NCI-H1694 treated with DMSO at 0.1 percent for 48 hours (cell line): ENCODE data around the gene CALML6.

Experiments used
- DNase-seq: peaks from one replicate; lab custom pipeline; 2025; lab: John Stamatoyannopoulos, UW

The CALML6 gene

DNA sequence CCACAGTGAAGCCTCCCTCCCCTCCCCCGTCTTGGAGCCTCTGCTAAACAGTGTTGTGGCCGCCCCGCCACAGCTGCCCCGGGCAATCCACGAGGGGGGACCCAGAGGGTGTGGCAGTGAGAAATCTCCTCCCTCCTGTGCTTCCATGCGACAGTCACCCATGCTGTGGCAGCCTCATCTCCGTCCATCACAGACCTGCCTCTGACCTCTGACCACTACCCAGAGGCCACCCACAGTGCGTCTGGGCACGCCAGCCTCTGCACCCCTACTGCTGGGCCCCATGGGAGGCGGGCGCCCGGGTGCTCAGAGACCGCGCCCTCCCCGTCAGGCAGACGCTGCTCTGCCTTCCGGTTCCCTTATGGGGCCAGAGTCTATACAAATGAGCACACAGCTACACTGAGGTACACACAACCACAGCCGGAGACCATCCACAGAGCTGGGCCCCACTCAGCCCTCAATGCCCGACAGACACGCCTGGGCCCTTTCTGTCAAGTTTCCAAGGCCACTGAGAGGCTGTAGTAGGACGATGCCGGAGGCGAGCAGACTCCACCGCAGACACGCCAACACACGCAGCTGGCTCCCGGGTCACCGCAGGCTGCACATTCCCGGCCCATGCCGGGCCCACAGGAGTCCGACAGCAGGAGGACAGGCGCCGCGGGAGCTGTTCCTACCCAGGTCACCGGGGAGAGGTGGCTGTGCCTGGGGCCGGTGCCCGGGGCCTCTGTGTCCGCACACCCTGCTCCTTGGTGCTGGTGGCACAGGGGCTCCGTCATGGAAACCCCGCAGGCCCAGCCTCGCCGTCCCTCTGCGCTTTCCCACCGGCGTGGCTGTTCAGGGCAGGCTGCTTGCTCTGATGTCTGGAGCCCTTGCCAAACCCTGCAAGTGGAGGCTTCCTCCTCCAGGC is 27.9 kb downstream of the CALML6 start:
- no peak for DNase-seq

DNA sequence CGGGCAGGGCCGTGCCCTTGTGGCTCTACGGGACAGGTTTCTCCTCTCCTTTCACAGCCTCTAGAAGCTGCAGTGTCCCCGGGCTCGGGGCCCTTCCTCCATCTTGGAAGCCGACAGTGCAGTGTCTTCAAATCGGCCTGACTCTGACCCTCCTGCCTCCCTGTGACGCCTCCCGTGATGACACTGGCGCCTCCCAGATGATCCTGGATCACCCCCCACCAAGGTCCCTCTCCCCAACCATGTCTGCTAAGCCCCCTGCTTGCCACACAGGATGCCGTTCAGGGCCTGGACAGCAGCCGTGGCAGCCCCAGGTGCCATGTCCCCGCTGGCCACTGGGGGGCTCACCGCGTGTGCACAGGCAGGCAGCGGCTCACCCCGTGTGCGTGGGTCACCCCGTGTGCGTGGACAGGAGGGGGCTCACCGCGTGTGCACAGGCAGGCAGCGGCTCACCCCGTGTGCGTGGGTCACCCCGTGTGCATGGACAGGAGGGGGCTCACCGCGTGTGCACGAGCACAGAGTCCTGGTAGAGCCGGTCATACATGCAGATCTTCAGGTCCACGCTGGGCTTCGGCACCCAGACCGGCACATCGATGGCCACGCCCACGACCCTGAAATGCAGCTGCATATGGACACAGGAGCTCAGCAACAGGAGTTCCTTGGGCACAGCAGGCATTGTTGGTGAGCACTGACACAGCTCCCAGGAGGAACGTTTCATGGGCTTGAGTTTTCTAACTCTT is 28.9 kb downstream of the CALML6 start:
- DNase-seq, result peak; percentile 4

- no peak for DNase-seq
Observed at GRCh38 chr1:1945782-1946393, 30.8 kb downstream of the CALML6 start.

GRCh38 chr1:1946540-1946939 is 31.5 kb downstream of the CALML6 start:
- DNase-seq, result no peak

DNA sequence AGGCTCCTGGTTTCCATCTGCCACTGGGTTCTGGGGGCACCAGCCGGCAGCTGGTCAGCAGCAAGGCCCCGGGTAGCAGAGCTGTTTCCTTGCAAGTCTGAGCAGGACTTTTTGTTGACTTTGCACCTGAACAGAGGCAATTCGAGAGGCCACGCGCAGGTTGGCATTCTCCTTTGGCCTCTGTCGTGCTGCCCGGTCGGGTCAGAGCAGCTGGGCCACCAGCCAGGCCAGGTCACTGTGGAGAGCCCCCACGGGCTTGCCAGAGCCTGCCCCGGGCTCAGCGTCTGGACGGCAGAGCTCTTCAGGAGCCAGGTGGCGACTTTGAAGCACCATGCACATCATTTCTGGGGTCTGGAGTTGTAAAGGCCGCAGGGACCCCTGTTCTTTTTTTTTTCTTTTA is 32.4 kb downstream of the CALML6 start:
- no peak for DNase-seq

DNA sequence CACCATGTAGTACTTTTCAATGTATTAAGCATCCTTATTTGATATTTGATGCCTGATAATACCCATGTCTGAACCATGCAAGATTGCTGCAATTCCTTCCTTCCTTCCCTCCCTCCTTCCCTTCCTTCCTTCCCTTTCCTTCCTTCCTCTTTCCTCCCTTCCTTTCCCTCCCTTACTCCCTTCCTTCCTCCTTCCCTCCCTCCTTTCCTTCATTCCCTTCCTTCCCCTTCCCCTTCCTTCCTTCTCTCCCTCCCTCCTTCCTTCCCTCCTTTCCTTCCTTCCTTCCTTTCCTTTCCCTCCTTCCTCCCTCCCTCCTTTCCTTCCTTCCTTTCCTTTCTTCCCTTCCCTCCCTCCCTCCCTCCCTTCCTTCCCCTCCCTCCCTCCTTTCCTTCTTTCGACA is 33.7 kb downstream of the CALML6 start:
- DNase-seq, result no peak

DNA sequence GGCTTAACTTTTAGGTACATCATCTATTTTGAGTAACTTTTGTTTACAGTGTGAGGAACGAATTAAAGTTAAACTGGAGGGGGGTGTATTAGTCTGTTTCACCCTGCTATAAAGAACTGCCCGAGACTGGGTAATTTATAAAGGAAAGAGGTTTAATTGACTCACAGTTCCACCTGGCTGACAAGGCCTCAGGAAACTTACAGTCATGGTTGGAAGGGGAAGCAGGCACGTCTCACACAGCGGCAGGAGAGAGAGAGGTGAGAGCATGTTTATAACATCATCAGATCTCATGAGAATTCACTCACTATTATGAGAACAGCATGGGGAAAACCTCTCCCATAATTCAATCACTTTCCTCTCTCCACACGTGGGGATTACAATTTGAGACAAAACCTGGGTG is 35.9 kb downstream of the CALML6 start:
- no peak for DNase-seq

DNA sequence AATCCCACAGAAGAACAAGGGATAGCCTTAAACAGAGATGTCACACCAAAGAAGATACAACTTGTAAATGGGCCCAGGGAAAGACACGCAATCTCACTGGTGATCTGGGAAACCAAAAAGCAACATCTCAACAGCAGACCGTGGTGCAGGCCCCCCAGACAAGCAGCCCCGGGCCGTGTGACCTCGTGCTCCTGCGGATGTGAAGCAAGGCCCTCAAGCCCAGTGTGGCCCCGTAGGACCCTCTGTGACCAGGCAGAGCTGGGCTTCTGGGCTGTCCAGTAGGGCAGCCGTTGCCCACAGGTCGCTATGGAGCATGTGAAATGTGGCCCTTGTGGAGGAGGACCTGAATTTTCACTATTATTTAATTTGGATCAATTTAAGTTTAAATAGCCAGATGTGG is 39.0 kb downstream of the CALML6 start:
- no peak for DNase-seq

- no peak for DNase-seq
Observed at GRCh38 chr1:1954831-1955441, 39.9 kb downstream of the CALML6 start.

DNA sequence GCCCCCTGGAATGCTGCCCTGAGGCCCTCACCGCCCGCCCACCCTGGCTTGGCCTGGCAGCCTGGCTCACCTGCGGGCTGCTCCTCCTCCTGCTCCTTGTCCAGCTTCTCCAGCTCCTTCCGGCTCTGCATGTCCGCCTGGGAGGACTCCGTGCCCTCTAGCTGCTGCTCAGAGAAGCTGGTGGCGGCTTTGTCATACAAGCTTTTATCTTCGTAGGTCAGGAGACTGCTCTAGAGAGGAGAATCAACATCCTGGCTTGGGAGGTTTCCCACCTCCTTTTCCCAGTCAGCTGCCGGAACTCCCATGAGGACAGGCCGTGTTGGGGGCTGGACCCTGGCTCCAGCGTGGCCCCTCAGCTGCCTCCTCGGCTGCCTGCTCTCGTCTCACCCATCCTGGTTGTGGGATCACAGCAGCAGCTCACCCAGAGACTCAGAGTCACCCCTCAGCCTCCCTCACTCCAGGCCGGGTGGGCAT is 40.6 kb downstream of the CALML6 start:
- no peak for DNase-seq

DNA sequence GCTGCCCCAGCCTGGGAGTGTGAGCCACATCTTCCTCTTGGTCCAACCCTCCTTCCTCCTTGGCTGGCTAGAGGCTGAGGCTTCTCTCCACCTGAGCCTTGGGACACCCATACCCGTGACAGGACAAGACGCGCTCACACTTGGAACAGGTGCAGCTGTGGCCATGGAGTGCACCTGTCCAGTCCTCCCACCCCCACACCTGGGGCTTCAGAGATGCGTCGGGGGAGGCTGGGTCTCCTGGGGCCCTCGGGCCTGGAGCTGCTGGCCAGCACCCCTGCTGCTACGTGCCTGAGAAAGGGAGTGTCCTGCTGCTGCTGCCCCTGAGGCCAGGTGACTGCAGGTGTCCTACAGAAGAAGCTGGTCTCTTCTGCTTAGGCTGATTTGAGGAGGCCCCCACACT is 41.0 kb downstream of the CALML6 start:
- no peak for DNase-seq

DNA sequence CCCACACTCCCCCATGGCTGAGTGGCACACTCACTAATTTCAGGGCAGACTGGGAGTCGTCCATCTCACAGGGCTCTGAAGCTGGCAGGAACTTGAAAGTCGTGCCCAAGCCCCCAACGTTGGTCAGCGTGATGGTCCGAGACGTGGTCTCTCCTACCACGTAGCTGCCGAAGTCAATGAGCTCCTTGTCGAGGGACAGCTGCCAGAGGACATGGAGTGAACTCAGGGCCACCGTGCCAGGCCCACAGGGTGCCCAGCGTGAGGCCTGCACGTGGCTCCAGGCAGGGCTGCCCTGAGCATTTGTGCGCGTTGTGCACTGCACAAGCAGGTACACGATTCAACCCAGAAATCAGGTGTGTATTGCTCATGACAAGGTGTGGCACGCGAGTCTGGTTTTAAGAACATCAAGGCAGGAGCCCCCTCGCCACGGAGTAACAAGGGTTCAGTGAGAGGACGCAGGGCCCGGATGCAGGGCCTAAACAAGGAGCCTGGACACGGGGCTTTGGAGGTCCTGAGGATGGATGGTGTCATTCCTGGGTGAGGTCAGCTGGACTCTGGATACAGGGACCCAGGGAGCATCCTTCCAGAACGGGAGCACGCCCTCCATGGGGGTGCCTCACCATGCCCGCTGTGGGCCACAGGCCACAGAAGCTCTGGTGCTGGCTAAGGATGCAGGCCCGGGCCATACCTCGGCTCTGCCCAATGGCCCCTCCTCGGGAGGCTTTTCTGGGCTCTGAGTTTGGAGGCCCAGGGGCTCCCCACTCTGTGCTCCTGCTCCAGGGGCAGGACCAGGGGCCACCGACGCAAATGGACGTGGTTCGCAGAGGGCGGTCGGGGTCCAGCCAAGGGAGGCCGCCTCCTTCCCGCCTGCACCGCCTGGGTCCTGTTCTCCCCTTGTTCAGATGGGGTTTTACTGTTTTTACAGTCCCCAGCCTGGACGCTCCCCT is 41.8 kb downstream of the CALML6 start:
- DNase-seq, result no peak

- DNase-seq, result no peak
Observed at GRCh38 chr1:1957533-1957961, 42.5 kb downstream of the CALML6 start.

- DNase-seq, result no peak
Observed at GRCh38 chr1:1958071-1958541, 43.0 kb downstream of the CALML6 start.

DNA sequence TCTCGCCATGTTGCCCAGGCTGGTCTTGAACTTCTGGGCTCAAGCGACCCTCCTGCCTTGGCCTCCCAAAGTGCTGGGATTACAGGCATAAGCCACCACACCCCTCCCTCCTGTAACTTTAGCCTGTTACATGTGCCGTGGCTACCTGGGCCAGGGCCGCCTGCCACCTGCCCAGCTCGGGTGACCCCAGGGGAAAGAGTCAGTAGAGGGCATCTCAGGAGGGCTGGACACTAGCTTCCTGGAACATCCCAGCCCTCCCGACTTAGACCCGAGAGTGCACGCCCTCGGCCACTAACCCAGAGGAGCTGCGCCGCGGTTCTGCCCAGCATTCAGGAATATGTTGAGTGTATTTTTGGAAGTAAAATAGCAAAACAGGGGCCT is 44.4 kb downstream of the CALML6 start:
- no peak for DNase-seq

- DNase-seq, result peak; percentile 64
Observed at GRCh38 chr1:1959840-1960479, 44.9 kb downstream of the CALML6 start.

GRCh38 chr1:1960480-1961196 is 45.6 kb downstream of the CALML6 start:
- DNase-seq, result no peak

DNA sequence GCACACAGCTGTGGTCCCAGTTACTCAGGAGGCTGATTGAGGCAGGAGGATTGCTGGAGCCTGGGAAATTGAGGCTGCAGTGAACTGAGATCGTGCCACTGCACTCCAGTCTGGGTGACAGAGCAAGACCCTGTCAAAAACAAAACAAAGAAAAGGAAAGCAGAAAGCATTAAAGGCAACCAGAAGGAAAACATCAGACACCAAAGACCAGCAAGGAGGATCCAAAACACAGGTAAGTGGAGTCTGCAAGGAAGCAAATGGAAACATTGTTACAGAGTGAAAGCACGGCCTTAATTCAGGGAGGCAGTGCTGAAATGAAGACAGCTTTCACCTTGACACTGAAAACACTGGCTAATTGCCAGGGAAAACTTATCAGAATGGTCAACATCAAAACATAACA is 47.7 kb downstream of the CALML6 start:
- no peak for DNase-seq

- DNase-seq, result no peak
Observed at GRCh38 chr1:1963570-1963969, 48.5 kb downstream of the CALML6 start.

DNA sequence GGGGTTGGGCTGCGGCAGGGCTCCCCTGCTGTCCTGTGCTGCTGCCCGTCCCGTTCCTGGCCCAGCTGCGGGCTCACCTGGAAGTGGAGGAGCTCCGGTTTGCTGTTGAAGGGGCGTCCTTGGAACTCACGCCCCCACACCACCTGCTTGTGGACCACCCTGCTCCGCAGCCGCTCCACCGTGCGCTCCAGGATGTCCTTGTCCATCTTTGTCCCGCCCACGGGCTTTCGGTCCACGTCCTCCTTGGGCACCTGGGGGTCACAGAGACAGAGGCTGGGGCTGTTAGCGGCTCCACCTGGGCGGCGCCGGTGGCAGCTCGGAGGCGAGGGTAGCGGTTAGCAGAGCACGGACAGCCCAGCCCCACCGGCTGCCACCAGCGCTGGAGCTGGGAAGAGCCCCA is 49.8 kb downstream of the CALML6 start:
- DNase-seq, result no peak
